Uterus (tissue), 2 donors: ENCODE data around the gene PHC2.

Experiments
- POLR2A ChIP-seq, 2 donors: fragments of 450-650 bp; IDR thresholded peaks; one replicate each; pipeline ENCODE4 v1.6.1; 2016; ENCODE audit warnings: antibody characterized with exemption in 2 of 2, mild to moderate bottlenecking in 1 of 2, moderate library complexity in 1 of 2
- TF ChIP-seq, protein P1 (sequence below), 4 experiments: fragments of 200-600 bp in 2 of 4; fragments of 450-650 bp in 2 of 4; sonication (generic) in 2 of 4; IDR thresholded peaks; one replicate each; pipeline ENCODE4 v1.5.1; 2016 to 2019; ENCODE audit warnings: antibody characterized with exemption in 4 of 4, mild to moderate bottlenecking in 2 of 4, moderate library complexity in 1 of 4

- TF ChIP-seq POLR2A (IDR thresholded peaks at IDR 0.05), result no peak
- TF ChIP-seq, protein P1, sequence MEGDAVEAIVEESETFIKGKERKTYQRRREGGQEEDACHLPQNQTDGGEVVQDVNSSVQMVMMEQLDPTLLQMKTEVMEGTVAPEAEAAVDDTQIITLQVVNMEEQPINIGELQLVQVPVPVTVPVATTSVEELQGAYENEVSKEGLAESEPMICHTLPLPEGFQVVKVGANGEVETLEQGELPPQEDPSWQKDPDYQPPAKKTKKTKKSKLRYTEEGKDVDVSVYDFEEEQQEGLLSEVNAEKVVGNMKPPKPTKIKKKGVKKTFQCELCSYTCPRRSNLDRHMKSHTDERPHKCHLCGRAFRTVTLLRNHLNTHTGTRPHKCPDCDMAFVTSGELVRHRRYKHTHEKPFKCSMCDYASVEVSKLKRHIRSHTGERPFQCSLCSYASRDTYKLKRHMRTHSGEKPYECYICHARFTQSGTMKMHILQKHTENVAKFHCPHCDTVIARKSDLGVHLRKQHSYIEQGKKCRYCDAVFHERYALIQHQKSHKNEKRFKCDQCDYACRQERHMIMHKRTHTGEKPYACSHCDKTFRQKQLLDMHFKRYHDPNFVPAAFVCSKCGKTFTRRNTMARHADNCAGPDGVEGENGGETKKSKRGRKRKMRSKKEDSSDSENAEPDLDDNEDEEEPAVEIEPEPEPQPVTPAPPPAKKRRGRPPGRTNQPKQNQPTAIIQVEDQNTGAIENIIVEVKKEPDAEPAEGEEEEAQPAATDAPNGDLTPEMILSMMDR (IDR thresholded peaks at IDR 0.05), result no peak
These were observed 113.5 kb downstream of the PHC2 start for GRCh38 chr1:33317354-33317753.
